C4-2B (cell line): Measurements from ENCODE around the gene ETV5.

Experiments used
- ZFX ChIP-seq: fragments of 450-650 bp; IDR thresholded peaks from 2 replicates; pipeline ENCODE4 v1.6.1; 2017
- TF ChIP-seq, protein P1 (sequence below): fragments of 450-650 bp; conservative IDR thresholded peaks from 2 replicates; pipeline ENCODE4 v1.5.1; 2017; ENCODE audit warnings: mild to moderate bottlenecking

DNA sequence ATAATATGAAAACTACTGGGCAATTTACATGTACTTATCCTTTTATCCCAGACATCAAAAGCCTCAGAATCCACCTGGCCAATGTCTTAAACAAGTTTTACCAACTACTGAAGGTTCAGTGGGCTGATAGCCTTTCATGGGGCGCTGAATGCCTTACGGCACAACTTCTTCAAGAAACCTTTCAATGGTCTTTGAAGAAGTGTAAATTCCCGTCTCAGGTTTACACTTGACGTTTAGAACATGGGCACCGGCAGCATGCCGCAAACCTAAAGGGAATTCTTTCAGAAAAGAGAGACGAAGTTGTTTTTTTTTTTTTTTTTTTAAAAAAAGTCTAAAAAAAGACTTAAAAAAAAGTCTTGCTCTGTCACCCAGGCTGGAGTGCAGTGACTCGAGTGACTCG, 39.7 kb downstream of the ETV5 start:
- TF ChIP-seq, protein P1, sequence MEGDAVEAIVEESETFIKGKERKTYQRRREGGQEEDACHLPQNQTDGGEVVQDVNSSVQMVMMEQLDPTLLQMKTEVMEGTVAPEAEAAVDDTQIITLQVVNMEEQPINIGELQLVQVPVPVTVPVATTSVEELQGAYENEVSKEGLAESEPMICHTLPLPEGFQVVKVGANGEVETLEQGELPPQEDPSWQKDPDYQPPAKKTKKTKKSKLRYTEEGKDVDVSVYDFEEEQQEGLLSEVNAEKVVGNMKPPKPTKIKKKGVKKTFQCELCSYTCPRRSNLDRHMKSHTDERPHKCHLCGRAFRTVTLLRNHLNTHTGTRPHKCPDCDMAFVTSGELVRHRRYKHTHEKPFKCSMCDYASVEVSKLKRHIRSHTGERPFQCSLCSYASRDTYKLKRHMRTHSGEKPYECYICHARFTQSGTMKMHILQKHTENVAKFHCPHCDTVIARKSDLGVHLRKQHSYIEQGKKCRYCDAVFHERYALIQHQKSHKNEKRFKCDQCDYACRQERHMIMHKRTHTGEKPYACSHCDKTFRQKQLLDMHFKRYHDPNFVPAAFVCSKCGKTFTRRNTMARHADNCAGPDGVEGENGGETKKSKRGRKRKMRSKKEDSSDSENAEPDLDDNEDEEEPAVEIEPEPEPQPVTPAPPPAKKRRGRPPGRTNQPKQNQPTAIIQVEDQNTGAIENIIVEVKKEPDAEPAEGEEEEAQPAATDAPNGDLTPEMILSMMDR = no peak
- no peak for TF ChIP-seq ZFX
